ENCODE measurements around the gene PLA2G10.
A peak's percentile ranks its signal among the peaks of the same experiment; 100 is the strongest.
"Not testable (repeated sequence)": the region's sequence is repeated elsewhere in the genome, so short reads cannot be mapped to it uniquely, and the experiment has no call there.

The PLA2G10 gene

DNA sequence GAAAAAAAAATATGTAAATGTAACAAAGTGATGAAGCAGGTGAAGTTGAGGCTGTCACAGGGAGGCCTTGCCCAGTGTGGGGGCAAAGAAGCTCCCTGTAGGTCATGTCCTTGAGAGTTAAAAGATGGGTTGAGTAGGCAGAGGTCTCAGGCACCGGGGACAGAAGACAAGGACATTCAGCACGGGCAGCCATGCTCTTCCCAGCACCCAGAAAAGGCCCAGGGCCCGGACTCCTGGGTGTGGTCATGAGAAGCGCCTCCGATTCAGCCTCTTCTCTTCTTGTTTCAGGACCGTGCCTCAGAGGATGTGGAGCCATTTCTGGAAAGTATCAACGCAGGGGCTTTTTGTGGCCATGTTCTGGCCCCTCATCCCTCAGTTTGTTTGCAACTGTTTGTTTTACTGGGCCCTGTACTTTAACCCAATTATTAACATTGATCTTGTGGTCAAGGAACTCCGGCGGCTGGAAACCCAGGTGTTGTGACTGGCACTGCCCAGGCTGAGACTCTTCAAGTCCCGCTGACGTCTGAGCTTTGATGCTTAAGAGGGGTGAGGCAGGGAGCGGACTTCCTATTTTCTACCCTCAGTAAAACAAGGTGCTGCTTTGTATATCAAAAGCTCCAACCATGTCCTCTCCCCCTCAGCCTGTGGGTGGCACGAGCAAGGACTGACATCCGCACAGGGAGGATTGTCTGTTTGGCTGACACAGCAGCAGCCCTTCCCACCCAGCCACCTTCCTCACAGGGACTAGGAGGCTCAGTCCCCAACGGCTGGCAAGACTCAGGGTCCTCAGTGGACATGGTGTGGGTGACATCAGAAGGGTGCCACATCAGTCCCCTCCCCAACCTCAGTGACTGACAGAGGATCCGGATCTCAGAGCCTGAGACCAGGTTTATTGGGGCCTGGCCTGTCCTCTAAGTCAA is 26.5 kb downstream of the PLA2G10 start:
- DNase-seq (ENCODE audit: low read depth, low spot score) = no peak

DNA sequence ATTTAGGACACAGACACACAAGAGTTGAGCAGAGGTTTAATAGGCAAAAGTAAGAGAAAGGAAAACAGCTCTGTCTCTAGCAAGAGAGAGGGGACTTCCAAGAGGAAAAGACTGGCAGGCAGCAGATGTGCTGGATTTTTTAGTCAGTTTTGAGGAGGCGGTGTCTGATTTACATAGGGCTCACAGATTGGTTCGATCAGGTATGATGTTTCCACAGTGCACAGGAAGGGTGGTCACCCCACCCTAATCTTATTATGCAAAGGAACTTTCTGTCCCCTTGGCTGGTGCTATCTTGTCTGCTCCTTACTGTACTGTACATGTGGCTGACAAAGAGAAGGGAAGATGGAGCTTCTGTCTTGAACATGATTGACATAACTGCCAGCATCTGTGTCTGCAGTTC is 36.0 kb downstream of the PLA2G10 start:
- no peak for DNase-seq (ENCODE audit: low read depth, low spot score)

DNA sequence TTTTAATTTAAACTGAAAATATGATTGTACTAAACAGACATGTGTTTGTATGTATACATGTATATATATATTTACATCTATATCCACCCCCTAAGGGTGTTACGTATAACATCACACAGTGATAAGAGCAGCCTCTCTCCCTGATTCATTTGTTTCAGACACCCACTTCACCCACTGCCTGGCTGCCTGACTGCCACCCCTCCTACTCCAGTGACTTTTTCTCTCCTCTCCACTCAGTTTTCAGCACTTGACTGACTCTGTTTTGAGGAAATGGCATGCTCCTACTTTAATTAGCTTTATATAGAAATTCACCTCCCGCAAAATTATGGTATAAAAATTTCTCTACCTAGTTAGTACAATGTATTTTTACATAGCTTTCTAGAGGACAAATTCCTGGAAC is 41.4 kb downstream of the PLA2G10 start:
- DNase-seq (ENCODE audit: low read depth, low spot score) = no peak

DNA sequence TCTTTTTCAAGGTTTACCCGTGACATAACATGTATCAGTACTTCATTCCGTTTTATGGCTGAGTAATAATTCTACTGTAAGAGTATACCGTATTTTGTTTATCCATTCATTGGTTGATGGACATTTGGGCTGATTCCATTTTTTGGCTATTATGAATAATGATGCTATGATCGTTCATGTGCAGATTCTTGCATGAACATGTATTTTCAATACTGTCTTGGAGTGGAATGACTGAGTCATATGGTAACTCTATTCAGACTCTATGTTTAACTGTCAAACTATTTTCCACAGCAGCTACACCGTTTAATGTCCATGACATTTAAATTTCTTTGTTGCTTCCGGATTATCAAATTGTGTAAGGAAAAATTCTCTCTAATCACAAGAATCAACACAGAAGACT is 43.5 kb downstream of the PLA2G10 start:
- DNase-seq (ENCODE audit: low read depth, low spot score) = no peak

DNA sequence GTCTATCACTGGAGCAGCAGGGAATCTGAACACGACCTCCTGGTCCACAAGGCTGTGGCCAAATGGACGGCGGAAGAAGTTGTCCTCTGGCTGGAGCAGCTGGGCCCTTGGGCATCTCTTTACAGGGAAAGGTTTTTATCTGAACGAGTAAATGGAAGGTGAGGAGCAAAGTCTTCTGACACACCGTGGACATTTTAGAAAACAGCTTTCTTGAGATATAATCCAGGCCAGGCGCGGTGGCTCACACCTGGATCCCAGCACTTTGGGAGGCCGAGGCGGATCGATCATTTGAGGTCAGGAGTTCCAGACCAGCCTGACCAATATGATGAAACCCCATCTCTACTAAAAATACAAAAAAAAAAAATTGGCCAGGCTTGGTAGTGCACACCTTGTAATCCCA is 44.3 kb downstream of the PLA2G10 start:
- no peak for DNase-seq (ENCODE audit: low read depth, low spot score)

DNA sequence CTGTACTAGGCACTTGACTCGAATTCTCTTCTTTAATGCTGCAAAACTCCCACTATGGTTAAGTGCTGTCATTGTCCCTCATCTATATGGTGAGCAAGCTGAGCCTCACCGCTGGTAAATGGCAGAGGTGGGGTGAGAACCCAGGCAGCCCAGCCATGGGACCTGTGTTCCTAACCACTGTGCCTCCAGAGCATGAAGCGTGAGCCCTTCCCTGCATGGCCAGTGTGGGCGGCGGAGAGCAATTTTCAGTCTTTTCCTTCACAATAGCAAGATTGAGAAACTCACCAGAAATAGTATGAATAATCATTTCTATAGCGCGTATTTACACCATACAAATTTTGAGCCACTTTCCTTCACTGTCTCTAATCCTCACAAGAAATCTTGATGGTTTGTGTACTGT is 52.2 kb downstream of the PLA2G10 start:
- no peak for DNase-seq (ENCODE audit: low read depth, low spot score)

DNA sequence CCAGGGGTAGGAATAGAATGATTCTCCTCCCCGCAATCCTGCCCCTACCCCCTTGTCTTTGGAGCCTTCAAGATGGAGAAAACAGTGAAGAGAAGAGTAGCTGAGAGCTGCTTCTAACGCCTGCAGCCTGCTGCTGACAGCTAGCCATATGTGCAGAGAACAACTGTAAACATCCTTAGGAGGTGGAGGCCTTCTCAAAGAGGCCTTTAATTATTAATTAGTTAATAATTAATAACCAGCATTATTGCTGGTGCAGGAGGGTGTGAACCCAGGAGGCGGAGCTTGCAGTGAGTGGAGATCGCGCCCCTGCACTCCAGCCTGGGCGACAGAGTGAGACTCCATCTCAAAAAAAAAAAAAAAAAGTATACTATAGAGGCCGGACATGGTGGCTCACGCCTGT is 52.9 kb downstream of the PLA2G10 start:
- no peak for DNase-seq (ENCODE audit: low read depth, low spot score)

DNA sequence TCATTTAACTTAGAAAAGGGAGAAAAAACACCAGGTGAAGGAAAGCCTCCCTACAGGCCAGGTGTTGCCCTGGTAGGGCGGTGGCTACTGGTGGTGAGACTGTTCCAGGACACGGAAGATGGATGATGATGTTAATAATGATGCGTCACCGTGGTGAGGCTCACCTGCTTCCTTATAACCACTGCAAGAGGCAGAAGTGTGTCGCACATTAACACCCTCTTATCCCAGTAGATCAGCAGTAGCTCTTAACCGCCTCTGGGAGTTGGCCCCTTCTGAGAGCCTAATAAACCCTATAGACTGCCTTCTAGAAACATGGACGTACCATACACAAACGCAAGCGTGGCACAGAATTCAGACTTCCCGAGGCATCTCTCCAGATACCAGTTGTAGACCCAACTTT is 53.6 kb downstream of the PLA2G10 start:
- DNase-seq (ENCODE audit: low read depth, low spot score) = no peak

DNA sequence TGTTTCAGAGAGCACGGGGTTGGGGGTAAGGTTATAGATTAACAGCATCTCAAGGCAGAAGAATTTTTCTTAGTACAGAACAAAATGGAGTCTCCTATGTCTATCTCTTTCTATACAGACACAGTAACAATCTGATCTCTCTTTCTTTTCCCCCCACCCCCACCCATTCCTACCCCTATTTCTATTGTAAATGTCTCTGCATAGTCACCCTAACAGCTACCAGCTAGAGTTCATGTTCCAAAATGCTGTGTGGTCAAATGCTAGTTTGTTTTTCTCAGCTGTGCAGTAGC is 57.2 kb downstream of the PLA2G10 start:
- not testable (repeated sequence) for DNase-seq (ENCODE audit: low read depth, low spot score)

DNA sequence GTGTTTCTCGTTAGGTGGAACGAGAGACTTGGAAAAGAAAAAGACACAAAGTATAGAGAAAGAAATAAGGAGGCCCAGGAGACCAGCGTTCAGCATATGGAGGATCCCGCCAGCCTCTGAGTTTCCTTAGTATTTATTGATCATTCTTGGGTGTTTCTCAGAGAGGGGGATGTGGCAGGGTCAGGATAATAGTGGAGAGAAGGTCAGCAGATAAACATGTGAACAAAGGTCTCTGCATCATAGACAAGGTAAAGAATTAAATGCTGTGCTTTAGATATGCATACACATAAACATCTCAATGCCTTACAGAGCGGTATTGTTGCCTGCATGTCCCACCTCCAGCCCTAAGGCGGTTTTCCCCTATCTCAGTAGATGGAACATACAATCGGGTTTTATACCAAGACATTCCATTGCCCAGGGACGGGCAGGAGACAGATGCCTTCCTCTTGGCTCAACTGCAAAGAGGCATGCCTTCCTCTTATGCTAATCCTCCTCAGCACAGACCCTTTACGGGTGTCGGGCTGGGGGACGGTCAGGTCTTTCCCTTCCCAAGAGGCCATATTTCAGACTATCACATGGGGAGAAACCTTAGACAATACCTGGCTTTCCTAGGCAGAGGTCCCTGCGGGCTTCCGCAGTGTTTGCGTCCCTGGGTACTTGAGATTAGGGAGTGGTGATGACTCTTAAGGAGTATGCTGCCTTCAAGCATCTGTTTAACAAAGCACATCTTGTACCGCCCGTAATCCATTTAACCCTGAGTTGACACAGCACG is 57.7 kb downstream of the PLA2G10 start:
- DNase-seq (ENCODE audit: low read depth, low spot score) = not testable (repeated sequence)

DNA sequence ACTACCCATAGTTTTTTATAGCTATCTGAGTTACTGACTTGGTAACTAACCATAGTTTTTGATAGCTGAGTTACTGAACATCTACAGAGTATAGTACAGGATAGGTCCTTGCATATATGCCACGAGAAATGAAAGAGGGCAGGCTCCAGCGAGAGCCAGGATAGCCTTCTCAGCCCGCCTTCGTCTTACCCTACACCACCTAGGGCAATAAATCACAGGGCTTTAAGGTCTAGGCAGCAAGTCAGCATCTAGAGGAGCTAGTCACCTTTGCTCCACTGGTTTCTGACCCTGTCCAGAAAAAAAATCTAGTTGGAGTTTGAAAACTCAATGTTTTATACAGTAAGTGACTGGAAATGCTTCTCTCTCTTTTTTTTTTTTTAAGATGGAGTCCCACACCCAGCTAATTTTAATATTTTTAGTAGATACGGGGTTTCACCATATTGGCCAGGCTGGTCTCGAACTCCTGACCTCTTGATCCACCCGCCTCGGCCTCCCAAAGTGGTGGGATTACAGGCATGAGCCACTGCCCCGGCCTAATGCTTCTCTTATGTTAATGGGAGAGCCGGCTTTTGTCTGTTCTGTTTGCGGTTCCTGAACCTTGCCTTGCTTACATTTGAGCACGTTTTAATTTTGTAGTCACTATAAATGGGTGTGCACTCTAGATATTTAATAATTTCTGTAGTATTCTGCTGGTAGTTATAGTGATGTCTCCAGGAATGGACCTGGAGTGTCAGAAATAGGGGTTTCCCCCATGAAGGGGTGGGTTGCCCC is 58.5 kb downstream of the PLA2G10 start:
- DNase-seq (ENCODE audit: low read depth, low spot score) = no peak

DNA sequence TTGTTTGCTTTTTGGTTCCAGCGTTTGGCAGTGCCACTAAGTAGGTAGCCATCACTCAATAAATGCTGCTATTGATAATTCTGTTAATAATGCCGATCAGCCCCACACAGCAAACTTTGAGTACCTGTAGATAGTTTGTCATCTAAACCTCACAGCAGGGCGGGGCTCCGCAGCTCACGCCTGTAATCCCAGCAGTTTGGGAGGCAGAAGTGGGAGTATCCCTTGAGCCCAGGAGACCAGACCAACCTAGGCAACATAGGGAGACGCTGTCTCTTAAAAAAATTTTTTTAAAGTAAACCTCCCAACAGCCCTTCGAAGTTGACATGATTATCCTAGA is 59.8 kb downstream of the PLA2G10 start:
- no peak for DNase-seq (ENCODE audit: low read depth, low spot score)

DNA sequence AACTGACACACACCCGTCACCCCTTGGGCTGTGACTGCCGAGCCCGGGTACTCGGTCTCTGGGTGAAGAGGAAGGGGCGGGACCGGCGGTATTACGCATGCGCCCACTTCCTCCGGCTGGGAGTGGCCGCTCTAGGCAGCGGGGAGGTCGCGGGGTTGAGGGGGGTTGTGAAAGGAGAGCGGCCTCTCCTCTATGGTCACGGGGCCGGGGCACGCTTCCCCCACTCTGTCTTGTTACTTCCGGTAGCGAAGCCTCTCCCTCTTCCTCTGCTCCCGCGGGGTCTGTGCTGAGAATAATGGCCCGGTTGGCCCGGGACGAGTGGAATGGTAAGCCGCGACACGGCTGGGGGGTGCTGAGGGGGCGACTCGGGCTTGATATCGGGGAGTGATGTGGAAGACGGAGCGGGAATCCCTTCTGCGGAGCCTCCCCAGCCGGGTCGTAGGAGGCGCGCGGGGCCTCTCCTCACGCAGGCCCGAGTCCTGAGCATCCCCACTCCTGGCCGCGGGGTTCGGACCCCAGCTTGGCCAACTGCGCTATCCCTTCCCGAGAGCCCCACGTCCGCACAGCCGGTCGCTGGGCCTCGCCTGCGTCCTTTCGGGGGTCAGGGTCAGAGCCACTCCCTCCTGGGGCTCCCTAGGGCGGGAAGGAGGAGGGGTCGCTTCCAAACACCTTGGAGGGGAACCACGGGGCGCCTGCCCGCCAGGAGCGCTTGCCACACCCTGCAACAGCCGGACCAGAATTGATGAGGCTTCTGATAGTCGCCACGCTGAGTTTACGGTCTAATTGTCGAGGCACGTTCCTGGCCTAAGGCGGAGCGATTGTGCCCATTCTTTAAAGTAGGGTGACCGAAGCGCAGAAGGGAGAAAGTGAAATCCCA is 61.2 kb downstream of the PLA2G10 start, which contains the start of gene BFAR:
TSS of gene BFAR (plus strand) at position 259 of the 877 bp plus-strand sequence. CDS start 11,396 bp downstream, outside the sequence.
- peak; percentile 97 for DNase-seq (ENCODE audit: low read depth, low spot score)

DNA sequence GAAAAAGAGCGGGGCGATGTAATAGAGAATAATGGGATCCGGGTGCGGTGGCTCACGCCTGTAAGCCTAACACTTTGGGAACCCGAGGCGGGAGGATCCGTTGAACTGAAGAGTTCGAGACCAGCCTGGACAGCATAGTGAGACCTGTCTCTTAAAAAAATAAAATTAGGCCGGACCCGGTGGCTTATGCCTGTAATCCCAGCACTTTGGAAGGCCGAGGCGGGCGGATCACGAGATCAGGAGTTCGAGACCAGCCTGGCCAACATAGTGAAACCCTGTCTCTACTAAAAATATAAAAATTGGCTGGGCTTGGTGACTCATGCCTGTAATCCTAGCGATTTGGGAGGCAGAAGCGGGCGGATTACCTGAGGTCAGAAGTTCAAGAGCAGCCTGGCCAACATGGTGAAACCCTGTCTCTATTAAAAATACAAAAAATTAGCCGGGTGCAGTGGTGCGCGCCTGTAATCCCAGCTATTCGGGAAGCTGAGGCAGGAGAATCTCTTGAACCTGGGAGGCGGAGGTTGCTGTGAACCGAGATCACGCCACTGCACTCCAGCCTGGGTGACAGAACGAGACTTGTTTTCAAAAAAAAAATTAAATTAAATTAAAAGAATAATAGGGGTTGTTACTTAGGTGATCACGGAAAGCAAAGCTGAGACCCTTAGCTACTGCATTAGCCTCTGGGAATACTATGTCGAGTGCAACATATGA is 63.3 kb downstream of the PLA2G10 start:
- DNase-seq (ENCODE audit: low read depth, low spot score) = not testable (repeated sequence)

DNA sequence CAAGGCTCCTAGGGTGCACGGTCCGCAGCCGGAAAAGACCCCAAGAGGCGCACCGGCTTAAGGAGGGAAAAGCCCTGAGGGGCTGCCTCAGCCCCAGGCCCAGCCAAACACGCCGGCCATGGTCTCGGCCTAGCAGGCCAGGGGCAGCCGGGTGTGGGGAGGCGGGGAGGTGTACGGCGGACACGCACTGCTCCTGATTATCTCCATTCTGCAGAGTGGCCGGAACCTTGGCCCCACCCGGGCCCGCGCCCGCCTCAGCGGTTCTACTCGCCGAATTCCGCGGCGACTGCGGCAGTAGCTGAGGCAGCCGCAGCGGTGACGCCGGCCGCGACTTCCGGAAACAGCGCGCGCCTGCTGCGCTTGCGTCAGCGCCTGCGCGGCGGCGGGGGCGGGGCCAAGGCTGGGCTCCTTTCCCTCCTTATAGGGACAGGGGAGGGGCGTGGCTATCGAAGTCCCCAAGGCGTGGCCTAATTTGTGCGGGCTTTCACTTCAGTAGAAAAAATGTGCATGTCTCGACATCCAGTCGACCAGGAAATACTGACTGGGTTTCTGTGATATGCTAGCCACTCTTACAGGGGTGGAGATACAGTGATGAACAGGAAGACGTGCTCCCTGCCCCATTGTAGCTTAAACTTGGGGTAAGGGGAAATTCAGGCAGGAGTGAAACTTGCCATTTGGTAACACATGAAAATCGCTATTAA is 64.0 kb downstream of the PLA2G10 start, which contains the start of gene PARN:
TSS of gene PARN (minus strand) at position 342 of the 701 bp plus-strand sequence. CDS start at position 207, 135 bp downstream.
- peak; percentile 92 for DNase-seq (ENCODE audit: low read depth, low spot score)

DNA sequence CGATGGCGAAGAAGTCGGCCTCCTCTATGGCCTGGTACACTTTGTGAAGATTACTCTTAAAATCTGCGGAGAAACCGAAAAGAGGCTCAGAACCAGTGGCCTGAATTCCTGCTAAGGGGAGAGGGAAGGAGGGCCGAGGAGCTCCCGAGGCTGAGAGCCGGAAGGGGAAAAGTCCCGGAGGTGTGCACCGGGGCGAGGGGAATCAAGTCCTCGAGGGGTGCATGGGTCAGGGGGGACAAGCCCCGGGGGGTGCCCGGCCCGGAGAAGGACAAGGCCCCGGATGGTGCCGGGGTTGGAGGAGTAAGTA is 64.5 kb downstream of the PLA2G10 start:
- peak; percentile 2 for DNase-seq (ENCODE audit: low read depth, low spot score)

DNA sequence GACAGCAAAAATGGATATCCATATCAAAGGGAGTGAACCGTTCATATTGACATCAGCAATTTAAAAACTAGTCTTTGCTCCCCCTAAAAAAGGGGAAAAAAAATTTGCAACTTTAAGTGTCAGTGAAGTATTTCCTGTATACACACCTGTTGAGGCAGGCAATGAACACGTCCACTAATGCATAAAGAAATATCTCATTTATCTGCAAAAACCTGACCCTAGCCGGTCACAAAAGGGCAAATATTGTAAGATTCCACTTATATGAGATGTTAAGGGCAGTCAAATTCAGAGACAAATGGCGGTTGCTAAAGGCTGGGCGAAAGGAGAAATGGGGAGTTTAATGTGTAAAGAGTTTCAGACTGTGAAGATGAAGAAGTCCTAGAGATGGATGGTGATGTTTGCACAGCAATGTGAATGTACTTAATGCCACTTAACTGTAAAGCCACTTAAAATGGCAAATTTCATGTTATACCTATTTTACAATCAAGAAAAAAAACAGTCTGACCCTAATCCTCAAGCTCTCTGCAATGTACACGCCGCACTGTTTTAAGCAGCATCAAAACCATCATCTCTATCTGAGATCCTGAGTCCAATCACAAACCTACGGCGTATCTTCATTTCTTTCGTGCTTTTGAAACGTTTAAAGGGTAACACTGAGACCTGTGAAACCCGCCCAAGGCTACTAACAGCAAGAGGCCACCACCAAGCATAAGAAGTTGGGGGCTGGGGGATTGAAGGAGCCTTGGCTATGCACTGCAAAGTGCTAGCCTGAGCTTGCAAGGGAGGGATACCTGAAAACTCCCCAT is 65.1 kb downstream of the PLA2G10 start:
- no peak for DNase-seq (ENCODE audit: low read depth, low spot score)

DNA sequence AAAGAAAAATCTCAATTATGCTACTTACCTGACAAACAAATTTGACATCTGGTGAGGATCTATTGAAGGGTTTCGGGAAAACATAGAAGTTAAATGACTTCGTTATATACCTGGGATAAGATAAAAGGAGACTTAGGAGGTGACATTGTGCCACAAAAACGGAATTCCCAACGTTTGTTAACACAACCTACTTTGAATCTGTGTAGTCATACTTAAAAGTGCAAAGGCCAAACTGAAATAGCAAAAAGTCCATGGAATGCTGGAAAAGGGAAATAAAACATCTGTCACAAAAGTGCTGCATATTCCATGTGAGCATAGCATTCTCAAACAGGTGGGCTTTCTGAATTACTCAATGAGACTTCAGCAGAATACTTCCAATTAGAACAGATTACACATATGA is 67.0 kb downstream of the PLA2G10 start:
- no peak for DNase-seq (ENCODE audit: low read depth, low spot score)
